H1 (cell line): ENCODE measurements around the gene LHFPL6. TPM values are rescaled to one million over a fixed set of nuclear protein-coding genes. Genes with fewer than 3 reads are reported as not detected.

Experiments used
- ASH2L ChIP-seq: fragments of 200-600, 300-600 bp; sonication (generic); IDR thresholded peaks from one replicate; pipeline ENCODE4 v1.7.1; 2017; ENCODE audit warnings: low read length
- BACH1 ChIP-seq: IDR thresholded peaks from 2 replicates; pipeline ENCODE4 v1.6.1; 2012; ENCODE audit warnings: low read length, improper control_type of control experiment
- NRF1 ChIP-seq: IDR thresholded peaks from 2 replicates; pipeline ENCODE4 v1.6.1; 2011; ENCODE audit warnings: mild to moderate bottlenecking, low read depth, low read length, improper control_type of control experiment
- RXRA ChIP-seq: IDR thresholded peaks from 2 replicates; pipeline ENCODE4 v1.6.1; 2011; ENCODE audit warnings: low read depth, mild to moderate bottlenecking, low read length, moderate library complexity; ENCODE audit not compliant: insufficient read depth
- SIN3A ChIP-seq, 2 experiments: IDR thresholded peaks in 1 of 2; conservative IDR thresholded peaks in 1 of 2; 2 replicates each; pipeline ENCODE4 v1.6.1; 2011 to 2012; ENCODE audit warnings: low read length in 2 of 2, improper control_type of control experiment in 1 of 2, low read depth in 1 of 2, mild to moderate bottlenecking in 1 of 2
- YY1 ChIP-seq: IDR thresholded peaks from 2 replicates; pipeline ENCODE4 v1.6.1; 2011; ENCODE audit warnings: low read depth, mild to moderate bottlenecking, low read length
- polyA plus RNA-seq, 7 experiments: library from polyadenylated mRNA; depleted of rRNA in 3 of 7; stranded (reverse) in 5 of 7; unstranded in 2 of 7; fragments of >200 nt in 5 of 7; fragments of 200-250 nt in 2 of 7; gene quantifications; 1 replicate in 5 of 7; 2 replicates in 1 of 7; 4 replicates in 1 of 7; pipeline versions ENCODE4 v1.2.1 to v1.2.3, GENCODE V29; 2011 to 2013; ENCODE audit warnings: missing spikeins in 2 of 7, mixed read lengths in 2 of 7
- total RNA-seq: library from RNA; stranded (reverse); fragmentation: NEBNext Ultra II Directional; extraction: Animal tissue kit (Norgen Biotek cat#: 25700); gene quantifications from 2 replicates; pipeline ENCODE4 v1.2.1, GENCODE V29; 2021

LHFPL6 gene
- total and polyA plus RNA-seq, 2 of the 8 experiments (the other 6 are each of a cell fraction or from before 2014, with no cell fraction given): 7.6 to 17.0 TPM

GRCh38 chr13:39527301-39527700 is 75.7 kb downstream of the LHFPL6 start (continued):
- TF ChIP-seq NRF1 (no peak), SIN3A (conservative IDR thresholded peaks at IDR 0.05 in 1 of 2, IDR thresholded peaks at IDR 0.05 in 1 of 2; ENCODE audit: low read depth in 1 of 2, low read length in 2 of 2) (no peak), BACH1 (no peak), ASH2L (no peak), RXRA (no peak), YY1 (no peak)
